Kidney epithelial cell (primary cell): ENCODE measurements around the gene NNT. TPM values are rescaled to one million over a fixed set of nuclear protein-coding genes. Genes with fewer than 3 reads are reported as not detected.
"Not testable (repeated sequence)": the region's sequence is repeated elsewhere in the genome, so short reads cannot be mapped to it uniquely, and the experiment has no call there.

Experiments used
- DNase-seq: peaks from one replicate; pipeline ENCODE4 v3.0.0-alpha.2; 2010; ENCODE audit warnings: low read depth
- H3K27me3 ChIP-seq: 2 replicates; pipeline ENCODE4 v1.6.0; 2011; ENCODE audit warnings: low read length; ENCODE audit not compliant: control insufficient read depth, insufficient read depth
- H3K36me3 ChIP-seq: 2 replicates; pipeline ENCODE4 v1.5.1; 2011; ENCODE audit warnings: low read length; ENCODE audit not compliant: control insufficient read depth, insufficient read depth
- H3K4me3 ChIP-seq: 2 replicates; pipeline ENCODE4 v1.5.1; 2011; ENCODE audit warnings: low read depth, mild to moderate bottlenecking, control low read depth, low read length
- total RNA-seq: library from RNA; depleted of rRNA; stranded (reverse); fragments of >200 nt; gene quantifications from 2 replicates; pipeline ENCODE4 v1.2.3, GENCODE V29; 2015
- TF ChIP-seq, protein P1 (sequence below): IDR thresholded peaks from 2 replicates; pipeline ENCODE4 v1.5.1; 2011; ENCODE audit warnings: mild to moderate bottlenecking, moderate library complexity, low read length, control low read depth, inconsistent platforms; ENCODE audit not compliant: insufficient read depth, poor library complexity, severe bottlenecking

Gene NNT
- total RNA-seq, result 33.3 and 41.4 TPM in 2 replicates

DNA sequence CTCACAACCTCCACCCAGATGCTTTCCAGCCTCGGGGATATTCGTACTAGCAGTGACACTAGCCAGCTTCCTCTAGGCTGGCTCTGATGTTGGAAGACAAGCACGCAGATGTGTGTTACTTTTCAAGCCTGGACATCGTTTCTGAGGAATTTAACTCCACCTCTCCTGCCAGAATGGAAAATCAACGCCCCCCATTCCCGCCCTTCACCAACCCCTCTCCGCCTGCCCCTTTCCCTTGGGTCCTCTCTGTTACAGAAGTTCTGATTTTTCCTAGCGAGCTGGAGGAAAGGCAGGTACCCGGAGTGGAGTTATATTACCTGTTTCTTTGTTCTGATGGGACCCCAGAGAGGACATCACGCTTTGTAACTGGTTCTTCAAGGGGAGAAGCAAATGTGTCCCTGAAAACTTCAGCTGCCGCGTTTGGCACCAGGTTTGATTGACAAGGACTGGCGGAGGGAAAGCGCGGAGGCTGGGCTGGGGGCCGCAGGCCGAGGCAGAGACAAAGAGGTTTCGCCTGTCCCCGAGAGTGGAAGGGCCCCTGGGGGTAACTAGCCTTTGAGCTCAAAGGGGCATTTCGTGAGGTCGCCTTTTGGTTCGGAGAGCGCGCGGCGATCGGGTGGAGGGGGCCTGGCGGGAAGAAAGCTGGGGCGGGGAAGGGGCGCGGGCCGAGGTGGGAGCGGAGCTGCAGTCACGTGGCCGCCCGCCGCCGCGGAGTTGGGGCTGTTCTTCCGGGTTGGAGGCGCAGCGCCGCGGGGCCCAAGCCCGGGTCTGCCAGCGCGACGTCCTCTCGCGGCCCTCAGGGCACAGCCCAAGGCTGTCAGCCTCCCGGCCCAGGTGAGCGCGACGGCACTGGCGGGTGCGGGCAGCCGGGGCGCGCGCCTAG, at the start of gene NNT:
NNT (plus strand) TSS at position 720 of the 883 bp plus-strand sequence. CDS start 6,016 bp downstream, outside the sequence.
- H3K27me3 ChIP-seq, result no peaks in the 10 kb centered on the region
- no peak for DNase-seq
- peaks cover 1% of the 10 kb centered on the region for H3K36me3 ChIP-seq
- TF ChIP-seq, protein P1, sequence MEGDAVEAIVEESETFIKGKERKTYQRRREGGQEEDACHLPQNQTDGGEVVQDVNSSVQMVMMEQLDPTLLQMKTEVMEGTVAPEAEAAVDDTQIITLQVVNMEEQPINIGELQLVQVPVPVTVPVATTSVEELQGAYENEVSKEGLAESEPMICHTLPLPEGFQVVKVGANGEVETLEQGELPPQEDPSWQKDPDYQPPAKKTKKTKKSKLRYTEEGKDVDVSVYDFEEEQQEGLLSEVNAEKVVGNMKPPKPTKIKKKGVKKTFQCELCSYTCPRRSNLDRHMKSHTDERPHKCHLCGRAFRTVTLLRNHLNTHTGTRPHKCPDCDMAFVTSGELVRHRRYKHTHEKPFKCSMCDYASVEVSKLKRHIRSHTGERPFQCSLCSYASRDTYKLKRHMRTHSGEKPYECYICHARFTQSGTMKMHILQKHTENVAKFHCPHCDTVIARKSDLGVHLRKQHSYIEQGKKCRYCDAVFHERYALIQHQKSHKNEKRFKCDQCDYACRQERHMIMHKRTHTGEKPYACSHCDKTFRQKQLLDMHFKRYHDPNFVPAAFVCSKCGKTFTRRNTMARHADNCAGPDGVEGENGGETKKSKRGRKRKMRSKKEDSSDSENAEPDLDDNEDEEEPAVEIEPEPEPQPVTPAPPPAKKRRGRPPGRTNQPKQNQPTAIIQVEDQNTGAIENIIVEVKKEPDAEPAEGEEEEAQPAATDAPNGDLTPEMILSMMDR, result no peak
- peak within 1 kb of the TSS; percentile 69 for H3K4me3 ChIP-seq

DNA sequence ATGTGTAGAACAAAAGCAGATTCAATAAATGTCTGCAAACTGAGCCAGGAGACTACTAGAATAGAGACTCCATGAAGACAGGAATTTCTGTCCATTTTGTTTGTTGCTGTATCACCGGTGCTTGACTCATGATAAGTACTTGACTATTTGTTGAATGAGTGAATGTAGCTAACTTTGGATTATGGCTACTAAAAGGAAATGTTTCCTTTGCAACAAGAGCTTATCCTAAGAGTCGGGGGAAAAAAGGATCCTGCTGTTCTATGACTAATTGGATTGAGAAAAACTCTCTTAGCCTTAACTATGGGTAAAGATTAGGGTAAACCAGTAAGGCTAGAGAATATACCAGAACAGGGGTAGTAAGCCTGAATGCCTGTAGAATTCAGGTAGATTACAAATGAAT, 49.6 kb upstream of the NNT start:
- TF ChIP-seq, protein P1, result no peak
- Histone ChIP-seq H3K4me3 (no peak overlapping the region), H3K36me3 (no peaks in the 10 kb centered on the region), H3K27me3 (no peaks in the 10 kb centered on the region)
- no peak for DNase-seq

DNA sequence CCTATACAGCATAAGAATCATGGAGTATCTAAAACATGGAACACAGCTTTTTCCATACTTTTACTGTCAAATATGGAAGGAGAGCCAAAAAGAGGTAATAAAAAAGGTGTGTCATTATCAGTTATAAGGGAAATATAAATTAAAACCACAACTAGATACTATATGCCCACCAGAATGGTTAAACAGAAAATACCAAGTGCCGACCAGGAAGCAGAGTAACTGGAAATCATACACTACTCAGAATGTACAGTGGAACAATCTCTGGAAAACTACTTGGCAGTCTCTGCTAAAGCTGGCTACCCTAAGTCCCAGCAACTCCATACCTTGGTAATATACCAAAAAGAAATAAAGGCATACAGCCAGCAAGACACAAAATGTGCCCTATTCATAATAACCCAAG, 48.5 kb upstream of the NNT start:
- no peak overlapping the region for H3K4me3 ChIP-seq
- no peaks in the 10 kb centered on the region for H3K27me3 ChIP-seq
- TF ChIP-seq, protein P1, result no peak
- H3K36me3 ChIP-seq, result no peaks in the 10 kb centered on the region
- no peak for DNase-seq

DNA sequence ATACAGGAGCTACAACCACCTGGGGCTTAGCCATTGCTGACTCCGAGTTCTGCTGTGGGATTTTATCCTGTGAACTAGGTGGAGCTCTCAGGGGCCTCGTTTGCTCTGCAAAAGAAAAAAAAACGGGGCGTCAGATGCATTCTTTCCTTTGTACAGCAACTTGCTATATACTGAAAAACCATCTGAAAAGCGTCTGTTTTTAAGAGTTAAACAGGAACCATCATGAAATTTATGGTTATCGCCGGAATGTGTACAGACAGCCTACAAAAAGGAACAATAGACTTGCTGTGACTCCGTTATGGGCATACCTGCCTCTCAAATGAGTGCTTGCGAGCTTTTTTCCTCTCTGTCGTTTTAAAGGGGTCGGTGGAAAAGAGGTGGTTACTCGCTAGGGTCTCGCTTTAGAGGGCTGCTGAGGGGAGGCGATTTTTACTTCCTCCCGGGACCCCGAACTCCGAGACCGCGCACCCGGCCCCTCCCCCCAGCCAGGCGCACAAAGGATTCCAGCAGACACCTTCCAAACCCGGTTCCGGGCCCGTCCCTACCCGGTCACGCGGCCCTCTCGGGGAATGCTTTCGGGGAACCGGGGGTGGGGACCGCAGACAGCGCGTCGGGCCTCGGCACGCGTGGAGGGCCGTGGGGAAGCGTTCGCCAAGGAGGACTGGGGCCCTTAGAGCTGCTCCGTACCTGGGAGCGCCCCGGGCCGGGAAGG, 46.9 kb upstream of the NNT start:
- no peaks in the 10 kb centered on the region for H3K27me3 ChIP-seq
- H3K36me3 ChIP-seq, result no peaks in the 10 kb centered on the region
- H3K4me3 ChIP-seq, result peak overlapping the region; percentile 97
- TF ChIP-seq, protein P1, result peak; percentile 7
- no peak for DNase-seq

DNA sequence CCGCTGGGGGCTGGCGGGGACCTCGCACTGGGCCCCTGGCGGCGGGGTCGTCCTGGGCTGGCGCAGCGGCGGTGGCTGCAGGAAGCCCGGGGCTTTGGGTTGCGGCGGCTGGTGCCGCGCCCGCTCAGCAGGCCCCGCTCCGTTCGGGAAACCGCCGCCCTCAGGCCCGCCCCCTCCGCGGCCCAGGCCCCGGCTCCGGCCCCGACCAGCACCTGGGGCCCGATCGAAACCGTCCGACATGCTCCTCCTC, 46.4 kb upstream of the NNT start:
- peak overlapping the region; percentile 97 for H3K4me3 ChIP-seq
- DNase-seq, H3K27me3 ChIP-seq, H3K36me3 ChIP-seq: not testable (repeated sequence)

DNA sequence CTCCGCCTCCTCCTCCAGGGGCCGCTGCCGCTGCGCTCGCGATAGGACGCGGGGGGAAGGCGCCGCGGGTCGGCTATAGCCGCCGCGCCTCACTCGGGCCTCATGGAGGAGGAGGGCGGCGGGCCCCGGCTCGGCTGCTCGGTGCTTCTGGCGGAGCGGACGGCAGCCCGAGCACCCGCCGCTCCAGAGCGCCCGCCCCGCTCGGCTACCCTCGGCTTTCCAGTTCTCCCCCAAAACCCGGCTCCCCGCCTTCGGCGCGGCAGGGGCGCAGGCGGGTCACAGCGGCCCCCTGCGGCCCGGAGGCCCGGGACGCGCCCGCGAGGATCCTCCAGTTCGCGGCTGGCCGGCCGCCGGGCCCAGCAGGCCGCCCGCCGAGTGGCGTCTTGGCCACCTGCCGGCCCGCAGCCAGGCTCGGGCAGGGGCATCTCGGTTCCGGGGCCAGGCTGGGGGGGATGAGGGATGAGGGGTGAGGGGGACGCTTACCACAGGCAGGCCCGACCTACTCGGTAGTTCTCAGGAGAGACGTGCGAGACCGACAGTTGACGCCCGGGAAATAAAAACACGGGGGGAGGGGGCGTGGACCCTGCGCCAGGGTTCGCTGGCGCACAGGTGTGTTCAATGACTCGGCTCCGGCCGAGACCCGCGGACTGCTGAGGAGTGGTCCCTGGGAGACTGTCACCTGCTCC, 46.0 kb upstream of the NNT start, which contains the start of gene PAIP1:
PAIP1 (minus strand) TSS at position 221 of the 686 bp plus-strand sequence. CDS start 231 bp downstream, outside the sequence.
- DNase-seq, result no peak
- Histone ChIP-seq H3K36me3 (no peaks in the 10 kb centered on the region), H3K27me3 (no peaks in the 10 kb centered on the region), H3K4me3 (peak within 1 kb of the TSS; percentile 97)
- TF ChIP-seq, protein P1, result peak; percentile 7
